ENCODE data around the gene ENPP1.

GRCh38 chr6:131851049-131851769 is 43.4 kb downstream of the ENPP1 start:
- TF ChIP-seq CTCF (conservative IDR thresholded peaks at IDR 0.05; ENCODE audit: low read length) (no peak), EZH2phosphoT487 (IDR thresholded peaks at IDR 0.05; ENCODE audit: borderline replicate concordance, low read depth, low read length) (no peak)

Measured in OCI-LY7 (cell line).